Gastroesophageal sphincter (tissue), 4 donors: ENCODE results near the gene RNU5D-1. TPM values are rescaled to one million over a fixed set of nuclear protein-coding genes. Genes with fewer than 3 reads are reported as not detected.

Experiments used
- ATAC-seq: fragments of 150-250 bp; one replicate; pipeline ENCODE4 v1.9.1; 2016; ENCODE audit warnings: mild to moderate bottlenecking, moderate library complexity
- H3K27ac ChIP-seq, 4 donors: fragments of 200-600 bp; sonication (generic) in 3 of 4; 1 replicate in 3 of 4; 2 replicates in 1 of 4; pipeline ENCODE4 v1.5.1; 2016 to 2019
- H3K27me3 ChIP-seq: fragments of 200-600 bp; sonication (generic); one replicate; pipeline ENCODE4 v1.5.1; 2019
- H3K36me3 ChIP-seq, 2 donors: fragments of 200-600 bp; sonication (generic); one replicate each; pipeline ENCODE4 v1.5.1; 2019; ENCODE audit warnings: control low read depth in 1 of 2
- H3K4me1 ChIP-seq, 3 donors: fragments of 200-600 bp; sonication (generic); 1 replicate in 2 of 3; 2 replicates in 1 of 3; pipeline ENCODE4 v1.5.1; 2016 to 2019; ENCODE audit warnings: control low read depth in 2 of 3
- H3K4me3 ChIP-seq, 2 donors: fragments of 200-600 bp; sonication (generic); one replicate each; pipeline ENCODE4 v1.5.1; 2019; ENCODE audit warnings: mild to moderate bottlenecking in 1 of 2, moderate library complexity in 1 of 2
- H3K9me3 ChIP-seq, 3 donors: fragments of 200-600 bp; sonication (generic); one replicate each; pipeline ENCODE4 v1.5.1; 2017 to 2019; ENCODE audit warnings: control low read depth in 2 of 3
- EP300 ChIP-seq: sonication (generic); formaldehyde crosslinking; IDR thresholded peaks from one replicate; pipeline ENCODE4 v1.6.1; 2017; ENCODE audit warnings: antibody characterized with exemption, mild to moderate bottlenecking
- POLR2A ChIP-seq, 2 donors: fragments of 450-650 bp; IDR thresholded peaks; one replicate each; pipeline ENCODE4 v1.6.1; 2017; ENCODE audit warnings: antibody characterized with exemption in 2 of 2, mild to moderate bottlenecking in 2 of 2, moderate library complexity in 1 of 2
- POLR2AphosphoS5 ChIP-seq: sonication (generic); formaldehyde crosslinking; IDR thresholded peaks from one replicate; pipeline ENCODE4 v1.6.1; 2017; ENCODE audit warnings: antibody characterized with exemption
- WGBS, 2 donors: methylation state at CpG; one replicate each; pipeline ENCODE4 v1.1.5; 2018; ENCODE audit warnings: low coverage in 1 of 2; 5-methylcytosine and 5-hydroxymethylcytosine counted together
- total RNA-seq, 4 donors: library from RNA; depleted of rRNA; stranded (reverse); fragments of >200 nt; gene quantifications; one replicate each; pipeline ENCODE4 v1.1.0, GENCODE V29; 2016
- TF ChIP-seq, protein P1 (sequence below), 4 experiments: fragments of 200-600 bp in 2 of 4; fragments of 450-650 bp in 2 of 4; sonication (generic) in 1 of 4; IDR thresholded peaks; one replicate each; pipeline ENCODE4 v1.5.1; 2017 to 2019; ENCODE audit warnings: antibody characterized with exemption in 4 of 4, mild to moderate bottlenecking in 2 of 4, moderate library complexity in 2 of 4

The RNU5D-1 gene
- total RNA-seq, 4 donors from 2014 or later = not detected

- Histone ChIP-seq H3K27ac (peak overlapping the region in 3 of 4 donors; percentile 38 to 48 (median 47)), H3K27me3 (no peaks in the 10 kb centered on the region), H3K36me3 (no peaks in the 10 kb centered on the region), H3K4me3 (no peak overlapping the region), H3K9me3 (no peaks in the 10 kb centered on the region), H3K4me1 (peaks cover 0 to 22% (median 0%) of the 10 kb centered on the region in 3 donors)
- no peak for ATAC-seq
- no peak for TF ChIP-seq POLR2AphosphoS5
- TF ChIP-seq, protein P1, sequence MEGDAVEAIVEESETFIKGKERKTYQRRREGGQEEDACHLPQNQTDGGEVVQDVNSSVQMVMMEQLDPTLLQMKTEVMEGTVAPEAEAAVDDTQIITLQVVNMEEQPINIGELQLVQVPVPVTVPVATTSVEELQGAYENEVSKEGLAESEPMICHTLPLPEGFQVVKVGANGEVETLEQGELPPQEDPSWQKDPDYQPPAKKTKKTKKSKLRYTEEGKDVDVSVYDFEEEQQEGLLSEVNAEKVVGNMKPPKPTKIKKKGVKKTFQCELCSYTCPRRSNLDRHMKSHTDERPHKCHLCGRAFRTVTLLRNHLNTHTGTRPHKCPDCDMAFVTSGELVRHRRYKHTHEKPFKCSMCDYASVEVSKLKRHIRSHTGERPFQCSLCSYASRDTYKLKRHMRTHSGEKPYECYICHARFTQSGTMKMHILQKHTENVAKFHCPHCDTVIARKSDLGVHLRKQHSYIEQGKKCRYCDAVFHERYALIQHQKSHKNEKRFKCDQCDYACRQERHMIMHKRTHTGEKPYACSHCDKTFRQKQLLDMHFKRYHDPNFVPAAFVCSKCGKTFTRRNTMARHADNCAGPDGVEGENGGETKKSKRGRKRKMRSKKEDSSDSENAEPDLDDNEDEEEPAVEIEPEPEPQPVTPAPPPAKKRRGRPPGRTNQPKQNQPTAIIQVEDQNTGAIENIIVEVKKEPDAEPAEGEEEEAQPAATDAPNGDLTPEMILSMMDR (IDR thresholded peaks at IDR 0.05) = no peak
- TF ChIP-seq POLR2A (IDR thresholded peaks at IDR 0.05) = no peak
- TF ChIP-seq EP300 = no peak
- 29% methylated on average over 1 of the region's 1 CpG; no CpG with 5 or more reads in 1 of the 2 donors for WGBS, 2 donors
Observed at GRCh38 chr1:44733365-44733764, 2.4 kb upstream of the RNU5D-1 start.

DNA sequence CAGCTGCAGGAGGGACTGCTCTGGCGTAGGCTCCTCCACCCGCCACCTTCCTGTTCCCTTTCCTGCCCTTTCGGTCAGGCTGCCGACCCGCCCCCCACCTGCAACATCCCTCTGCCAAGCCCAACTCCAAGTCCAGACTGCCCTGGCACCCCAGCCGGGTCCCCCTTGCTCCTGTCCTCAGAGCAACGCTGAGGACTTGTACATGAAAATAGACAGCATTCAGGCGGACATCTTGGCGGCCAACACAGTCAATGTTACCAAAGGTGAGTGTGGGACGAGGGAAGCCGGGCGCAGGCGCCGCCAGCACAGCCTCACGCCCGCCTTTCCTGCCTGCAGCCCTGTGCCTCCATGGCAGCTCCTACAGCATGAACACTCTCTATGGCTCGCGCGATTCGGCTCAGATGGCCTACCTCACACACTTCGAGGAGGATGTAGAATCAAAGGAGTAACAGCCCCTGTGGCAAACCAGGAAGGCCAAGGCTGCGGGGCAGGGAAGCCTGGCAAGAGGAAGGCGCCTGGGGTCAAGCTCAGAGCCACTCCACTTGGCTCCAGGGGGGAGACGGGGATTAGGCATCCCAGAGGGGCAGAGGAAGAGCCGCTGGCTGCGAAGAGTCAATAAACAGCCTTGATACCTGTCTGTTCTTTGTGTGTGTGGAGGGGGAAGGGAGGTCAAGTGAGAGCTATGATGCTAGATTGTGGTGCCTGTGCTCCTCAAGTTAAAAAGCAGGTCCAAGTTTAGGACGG is 5.8 kb downstream of the RNU5D-1 start:
- Histone ChIP-seq H3K27ac (no peak overlapping the region), H3K36me3 (no peaks in the 10 kb centered on the region), H3K4me1 (peaks cover 0 to 12% (median 0%) of the 10 kb centered on the region in 3 donors), H3K27me3 (peaks cover 21% of the 10 kb centered on the region), H3K4me3 (no peak overlapping the region), H3K9me3 (no peaks in the 10 kb centered on the region)
- no peak for ATAC-seq
- WGBS, 2 donors = 49 to 70% methylated on average over 3 to 5 of the region's 27 CpGs
- TF ChIP-seq POLR2A (IDR thresholded peaks at IDR 0.05) (no peak), EP300 (no peak), POLR2AphosphoS5 (no peak)
- TF ChIP-seq, protein P1 (IDR thresholded peaks at IDR 0.05) = no peak

DNA sequence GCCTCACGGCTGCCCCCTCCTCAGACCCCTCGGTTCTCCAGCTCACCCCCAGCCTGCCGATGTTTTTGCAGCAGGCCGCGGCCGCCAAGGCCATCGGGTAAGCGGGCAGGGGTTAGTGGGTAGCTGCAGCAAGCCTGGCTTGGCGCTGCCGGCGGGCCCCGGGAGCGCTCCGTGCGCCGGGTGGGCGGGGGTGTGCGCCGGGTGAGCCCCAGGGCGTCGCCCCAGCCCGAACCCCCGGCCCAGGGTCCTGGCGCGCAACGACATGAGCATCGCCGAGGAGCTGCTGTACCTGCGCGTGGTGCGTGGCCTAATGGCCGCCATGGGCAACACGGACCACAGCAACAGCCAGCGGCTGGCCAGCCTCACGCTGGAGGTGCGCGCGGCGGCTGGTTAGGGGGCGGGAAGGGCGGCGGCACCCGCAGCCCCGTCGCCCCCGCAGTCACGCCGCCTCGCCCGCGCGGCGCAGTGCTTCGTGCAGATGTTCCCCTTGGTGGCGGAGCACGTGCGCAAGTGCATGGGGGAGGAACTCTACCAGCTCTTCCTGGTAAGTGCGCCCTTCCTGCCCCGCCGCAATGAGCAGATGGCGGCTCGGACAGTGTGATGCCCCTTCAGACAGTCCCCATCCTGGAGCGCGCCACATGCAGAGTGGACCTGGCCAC is 6.5 kb downstream of the RNU5D-1 start:
- H3K9me3 ChIP-seq = no peaks in the 10 kb centered on the region
- peaks cover 0 to 5% (median 0%) of the 10 kb centered on the region in 3 donors for H3K4me1 ChIP-seq
- H3K27ac ChIP-seq = no peak overlapping the region
- H3K4me3 ChIP-seq = no peak overlapping the region
- no peaks in the 10 kb centered on the region for H3K36me3 ChIP-seq
- no peak for ATAC-seq
- peaks cover 21% of the 10 kb centered on the region for H3K27me3 ChIP-seq
- WGBS, 2 donors = no CpG with 5 or more reads among the region's 64 CpGs
- no peak for TF ChIP-seq POLR2A (IDR thresholded peaks at IDR 0.05)
- TF ChIP-seq, protein P1 (IDR thresholded peaks at IDR 0.05) = no peak

DNA sequence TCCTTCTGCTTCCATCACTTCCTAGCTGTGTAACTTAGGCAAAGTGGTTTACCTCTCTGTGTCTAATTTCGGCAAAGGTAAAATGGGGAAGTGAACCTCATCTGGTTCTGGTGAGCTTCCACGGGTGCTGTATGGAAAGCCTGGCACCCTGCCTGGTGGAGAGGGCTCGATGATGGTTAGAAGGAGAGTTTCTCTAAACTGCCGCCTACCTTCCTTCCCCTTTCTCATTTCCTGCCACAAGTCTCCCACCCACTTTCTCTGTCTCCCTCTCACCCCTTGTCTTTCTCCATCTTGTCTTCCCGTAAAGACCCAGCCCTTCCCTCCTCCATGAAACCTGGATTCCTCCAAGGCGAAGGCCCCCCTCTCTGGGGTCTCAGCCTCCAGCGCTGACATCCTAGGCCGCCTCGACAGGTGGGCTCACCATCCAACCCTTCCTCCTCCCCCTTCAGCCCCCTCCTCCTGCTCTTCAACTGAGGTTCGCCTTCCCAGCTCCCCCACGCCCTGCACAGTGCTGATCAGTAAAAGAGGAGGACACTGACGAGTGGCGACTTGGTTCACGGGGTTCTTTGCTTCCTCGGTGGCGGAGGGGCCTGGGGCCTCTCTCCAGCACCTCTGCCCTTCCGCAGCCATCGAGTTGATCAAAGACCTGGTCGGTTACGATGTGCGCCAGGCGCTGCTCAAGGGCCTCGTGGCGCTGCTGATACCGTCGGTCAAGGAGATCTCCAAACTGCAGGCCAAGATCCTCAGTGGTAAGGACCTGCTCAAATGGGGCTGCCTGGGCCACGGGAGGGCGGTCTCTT is 7.3 kb downstream of the RNU5D-1 start:
- 74 to 100% methylated on average over 3 to 12 of the region's 28 CpGs for WGBS, 2 donors
- TF ChIP-seq POLR2AphosphoS5 (no peak), EP300 (no peak), POLR2A (IDR thresholded peaks at IDR 0.05) (no peak)
- TF ChIP-seq, protein P1 (IDR thresholded peaks at IDR 0.05) = no peak
- Histone ChIP-seq H3K4me3 (no peak overlapping the region), H3K9me3 (no peaks in the 10 kb centered on the region), H3K27ac (no peak overlapping the region), H3K27me3 (peaks cover 21% of the 10 kb centered on the region), H3K4me1 (no peaks in the 10 kb centered on the region), H3K36me3 (no peaks in the 10 kb centered on the region)
- ATAC-seq = no peak
